Right lobe of liver (tissue), 6 donors: Measurements from ENCODE around the gene ANTXRL. TPM values are rescaled to one million over a fixed set of nuclear protein-coding genes. Genes with fewer than 3 reads are reported as not detected.
A peak's percentile ranks its signal among the peaks of the same experiment; 100 is the strongest.
"Not testable (repeated sequence)": the region's sequence is repeated elsewhere in the genome, so short reads cannot be mapped to it uniquely, and the experiment has no call there.

ENCODE experiments used
- ATAC-seq, 4 donors: fragments of 200-7000 bp; cut with Tn5 transposase; one replicate each; pipeline ENCODE4 v1.9.1; 2020; ENCODE audit warnings: mild to moderate bottlenecking in 4 of 4, moderate library complexity in 4 of 4
- DNase-seq, 3 donors: peaks; one replicate each; pipeline ENCODE4 v3.0.0-alpha.2; 2020
- H3K27ac ChIP-seq, 3 donors: fragments of 200-600 bp; one replicate each; pipeline ENCODE4 v1.8.0; 2022
- H3K27me3 ChIP-seq, 2 donors: fragments of 200-600 bp; one replicate each; pipeline ENCODE4 v1.8.0; 2022
- H3K36me3 ChIP-seq, 4 donors: fragments of 200-600 bp; sonication (generic) in 1 of 4; one replicate each; pipeline versions ENCODE4 v1.5.1 to v1.8.0; 2017 to 2022; ENCODE audit warnings: control low read depth in 1 of 4
- H3K4me1 ChIP-seq, 4 donors: fragments of 200-600 bp; sonication (generic) in 1 of 4; one replicate each; pipeline versions ENCODE4 v1.5.1 to v1.8.0; 2017 to 2022; ENCODE audit warnings: control low read depth in 1 of 4
- H3K4me3 ChIP-seq, 3 donors: fragments of 200-600 bp; one replicate each; pipeline ENCODE4 v1.8.0; 2022
- H3K9me3 ChIP-seq, 4 donors: fragments of 200-600 bp; sonication (generic) in 1 of 4; one replicate each; pipeline versions ENCODE4 v1.5.1 to v1.8.0; 2017 to 2022; ENCODE audit warnings: control low read depth in 1 of 4
- POLR2A ChIP-seq: fragments of 450-650 bp; IDR thresholded peaks from one replicate; pipeline ENCODE4 v1.6.1; 2017; ENCODE audit warnings: antibody characterized with exemption, mild to moderate bottlenecking
- WGBS: methylation state at CpG from one replicate; pipeline ENCODE4 v1.1.6; 2018; ENCODE audit warnings: low coverage, low lambda C conversion rate; ENCODE audit not compliant: insufficient coverage; ENCODE audit errors: missing lambda C conversion rate; 5-methylcytosine and 5-hydroxymethylcytosine counted together
- intact Hi-C, 2 donors: fragments of 100-400 bp; cut with DNase I; formaldehyde crosslinking; loops; one replicate each; pipeline versions ENCODE4 v1.11.2 to v1.14.1; 2022
- total RNA-seq, 6 experiments: library from RNA; depleted of rRNA in 2 of 6; stranded (reverse); fragments of >200 nt in 2 of 6; fragmentation: NEBNext Ultra II Directional in 3 of 6; extraction: Animal tissue kit (Norgen Biotek cat#: 25700) in 3 of 6; gene quantifications; one replicate each; pipeline versions ENCODE4 v1.1.0 to v1.2.4, GENCODE V29; 2016 to 2023
- TF ChIP-seq, protein P1 (sequence below), 4 donors: fragments of 200-600 bp in 3 of 4; fragments of 450-650 bp in 1 of 4; IDR thresholded peaks; one replicate each; pipeline versions ENCODE4 v1.5.1 to v1.8.0; 2016 to 2022; ENCODE audit warnings: antibody characterized with exemption in 4 of 4, mild to moderate bottlenecking in 2 of 4
- donor health status: DM: no; HTN: yes; CAD: no.
- donor health status: DM: no; HTN: no; CAD: no.
- donor health status: DM: no; HTN: no; CAD: no.
- donor health status: DM: no; HTN: yes; CAD: no.
- donor health status: DM: no; HTN: yes; CAD: no.

ANTXRL gene
- total RNA-seq, 6 experiments from 2014 or later = not detected

DNA sequence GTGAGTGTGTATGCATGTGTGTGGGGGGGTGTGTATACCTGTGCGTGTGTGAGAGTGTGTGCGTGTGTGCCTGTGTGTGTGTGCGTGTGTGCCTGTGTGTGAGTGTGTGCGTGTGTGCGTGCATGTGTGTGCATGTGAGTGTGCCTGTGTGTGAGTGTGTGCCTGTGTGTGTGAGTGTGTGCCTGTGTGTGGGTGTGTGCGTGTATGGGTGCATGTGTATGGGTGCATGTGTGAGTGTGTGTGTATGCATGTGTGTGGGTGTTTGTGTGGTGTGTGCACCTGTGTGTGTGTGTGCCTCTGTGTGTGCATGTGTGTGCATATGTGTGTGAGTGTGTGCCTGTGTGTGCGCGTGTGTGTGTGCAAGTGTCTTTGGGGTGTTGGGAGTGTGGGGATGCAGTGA, 6.4 kb downstream of the ANTXRL start:
- WGBS = 59% methylated on average over 8 of the region's 8 CpGs
- no peak overlapping the region for H3K27ac ChIP-seq
- intact Hi-C loops = no loop called here
- ATAC-seq = no peak
- DNase-seq = no peak
- TF ChIP-seq, protein P1, sequence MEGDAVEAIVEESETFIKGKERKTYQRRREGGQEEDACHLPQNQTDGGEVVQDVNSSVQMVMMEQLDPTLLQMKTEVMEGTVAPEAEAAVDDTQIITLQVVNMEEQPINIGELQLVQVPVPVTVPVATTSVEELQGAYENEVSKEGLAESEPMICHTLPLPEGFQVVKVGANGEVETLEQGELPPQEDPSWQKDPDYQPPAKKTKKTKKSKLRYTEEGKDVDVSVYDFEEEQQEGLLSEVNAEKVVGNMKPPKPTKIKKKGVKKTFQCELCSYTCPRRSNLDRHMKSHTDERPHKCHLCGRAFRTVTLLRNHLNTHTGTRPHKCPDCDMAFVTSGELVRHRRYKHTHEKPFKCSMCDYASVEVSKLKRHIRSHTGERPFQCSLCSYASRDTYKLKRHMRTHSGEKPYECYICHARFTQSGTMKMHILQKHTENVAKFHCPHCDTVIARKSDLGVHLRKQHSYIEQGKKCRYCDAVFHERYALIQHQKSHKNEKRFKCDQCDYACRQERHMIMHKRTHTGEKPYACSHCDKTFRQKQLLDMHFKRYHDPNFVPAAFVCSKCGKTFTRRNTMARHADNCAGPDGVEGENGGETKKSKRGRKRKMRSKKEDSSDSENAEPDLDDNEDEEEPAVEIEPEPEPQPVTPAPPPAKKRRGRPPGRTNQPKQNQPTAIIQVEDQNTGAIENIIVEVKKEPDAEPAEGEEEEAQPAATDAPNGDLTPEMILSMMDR (IDR thresholded peaks at IDR 0.05) = no peak
- TF ChIP-seq POLR2A = no peak
- no peaks in the 10 kb centered on the region for H3K36me3 ChIP-seq
- no peaks in the 10 kb centered on the region for H3K27me3 ChIP-seq
- no peak overlapping the region for H3K4me3 ChIP-seq
- no peaks in the 10 kb centered on the region for H3K9me3 ChIP-seq
- H3K4me1 ChIP-seq = no peaks in the 10 kb centered on the region

DNA sequence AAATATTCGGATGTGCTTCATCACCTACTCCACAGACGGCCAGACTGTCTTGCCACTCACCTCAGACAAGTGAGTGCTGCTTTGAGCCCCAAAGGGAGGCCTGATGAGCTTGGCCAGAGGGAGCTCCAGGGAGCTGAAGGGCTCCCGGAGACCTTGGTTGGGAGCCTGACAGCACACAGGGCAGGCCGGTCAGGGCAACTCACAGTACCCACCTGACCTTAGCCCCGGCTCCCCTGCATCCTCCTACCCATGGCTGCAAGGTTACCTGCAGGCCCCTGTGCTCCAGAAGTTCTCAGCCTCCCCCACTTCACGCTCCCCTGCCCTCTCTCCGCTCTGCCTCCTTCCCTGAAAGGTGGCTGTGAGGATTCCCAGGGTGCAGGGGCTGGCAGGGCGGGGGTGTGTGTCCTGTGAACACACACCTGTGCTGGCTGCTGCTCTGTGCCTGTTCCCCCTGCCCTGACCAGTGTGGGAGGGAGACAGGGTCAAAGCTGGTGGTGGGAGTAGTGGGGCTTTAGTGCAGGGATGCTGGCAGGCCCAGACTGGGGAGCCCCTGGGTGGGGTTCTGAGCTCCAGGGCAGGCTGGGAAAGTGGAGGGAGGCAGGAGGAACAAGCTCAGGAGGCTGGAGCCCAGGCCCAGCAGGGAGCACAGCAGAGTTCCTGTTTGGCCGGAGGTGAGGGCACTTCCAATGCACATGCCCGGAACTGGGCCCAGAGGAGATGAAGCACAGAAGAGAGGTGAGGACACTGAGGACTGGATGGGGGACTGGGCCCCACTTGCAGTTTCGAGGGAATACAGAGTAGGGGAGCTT, 7.2 kb downstream of the ANTXRL start:
- 48% methylated on average over 3 of the region's 11 CpGs for WGBS
- H3K27ac ChIP-seq = no peak overlapping the region
- DNase-seq = peak in 2 of 3 donors; percentile 47 to 57
- H3K4me1 ChIP-seq = no peaks in the 10 kb centered on the region
- H3K27me3 ChIP-seq = no peaks in the 10 kb centered on the region
- H3K9me3 ChIP-seq = no peaks in the 10 kb centered on the region
- no peak for TF ChIP-seq POLR2A
- TF ChIP-seq, protein P1 (IDR thresholded peaks at IDR 0.05) = peak in 2 of 4 donors; percentile 10 to 11
- no peaks in the 10 kb centered on the region for H3K36me3 ChIP-seq
- peak in 2 of 4 donors; percentile 35 to 55 for ATAC-seq
- intact Hi-C loops = no loop called here
- no peak overlapping the region for H3K4me3 ChIP-seq

DNA sequence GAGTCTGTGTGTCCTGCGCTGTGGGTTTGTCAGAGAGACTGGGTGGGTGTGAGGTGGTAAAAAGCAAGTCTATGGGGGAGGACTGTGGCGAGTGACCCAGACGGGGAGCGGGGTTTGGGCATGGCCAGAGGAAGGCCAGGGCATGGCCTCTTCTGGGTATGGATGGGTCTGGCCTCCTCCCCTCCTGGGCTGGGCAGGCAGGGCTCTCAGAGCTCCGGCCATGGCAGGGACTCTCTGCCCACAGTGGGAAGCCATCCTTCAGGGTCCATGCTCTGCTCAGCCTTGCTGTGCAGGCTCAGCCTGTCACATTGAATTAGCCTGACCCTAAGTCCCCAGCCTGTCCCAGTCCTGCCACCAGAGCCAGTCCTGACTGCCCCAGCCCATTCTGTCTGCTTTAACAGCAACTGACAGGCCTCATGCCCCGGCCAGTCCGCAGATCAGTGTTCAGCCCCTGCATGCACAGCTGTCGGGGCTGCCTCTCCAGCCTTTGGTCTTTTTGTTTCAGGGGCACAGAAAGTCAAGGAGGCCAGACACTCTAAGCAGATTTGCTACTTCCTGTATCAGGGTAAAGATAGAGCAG, 7.9 kb downstream of the ANTXRL start:
- Histone ChIP-seq H3K27ac (no peak overlapping the region), H3K4me3 (no peak overlapping the region), H3K9me3 (no peaks in the 10 kb centered on the region), H3K27me3 (no peaks in the 10 kb centered on the region), H3K4me1 (no peaks in the 10 kb centered on the region), H3K36me3 (no peaks in the 10 kb centered on the region)
- TF ChIP-seq POLR2A = no peak
- TF ChIP-seq, protein P1 (IDR thresholded peaks at IDR 0.05) = no peak
- intact Hi-C loops = no loop called here
- DNase-seq (peak in 1 of 3 donors; percentile 42), ATAC-seq (no peak)
- 90% methylated on average over 5 of the region's 8 CpGs for WGBS

DNA sequence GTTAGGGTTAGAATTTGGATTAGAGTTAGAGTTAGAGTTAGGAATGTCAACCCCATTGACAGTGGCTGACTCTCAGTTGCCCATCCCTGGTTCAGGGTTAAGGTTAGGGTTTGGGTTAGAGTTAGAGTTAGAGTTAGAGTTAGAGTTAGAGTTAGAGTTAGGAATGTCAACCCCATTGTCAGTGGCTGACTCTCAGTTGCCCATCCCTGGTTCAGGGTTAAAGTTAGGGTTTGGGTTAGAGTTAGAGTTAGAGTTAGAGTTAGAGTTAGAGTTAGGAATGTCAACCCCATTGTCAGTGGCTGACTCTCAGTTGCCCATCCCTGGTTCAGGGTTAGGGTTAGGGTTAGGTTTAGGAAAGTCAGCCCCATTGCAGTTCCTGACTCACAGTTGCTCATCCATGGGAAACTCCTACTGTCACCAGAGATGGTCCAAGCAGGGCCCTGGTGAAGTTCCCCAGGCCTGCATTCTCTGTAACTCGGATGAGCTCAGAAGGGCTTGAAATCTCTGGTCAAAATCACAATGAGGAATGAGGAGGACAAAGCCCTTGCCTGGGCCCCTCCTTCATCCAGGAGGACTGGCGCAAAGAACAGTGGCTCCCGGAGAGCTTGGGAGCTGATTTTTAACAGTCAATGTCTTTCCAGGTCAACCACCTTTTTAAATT, 8.7 kb downstream of the ANTXRL start:
- intact Hi-C loops, ATAC-seq, H3K4me3 ChIP-seq, H3K27ac ChIP-seq, H3K4me1 ChIP-seq, H3K9me3 ChIP-seq, H3K36me3 ChIP-seq, H3K27me3 ChIP-seq: not testable (repeated sequence)
- DNase-seq = peak in 1 of 3 donors; percentile 28
- 40% methylated on average over 2 of the region's 3 CpGs for WGBS

DNA sequence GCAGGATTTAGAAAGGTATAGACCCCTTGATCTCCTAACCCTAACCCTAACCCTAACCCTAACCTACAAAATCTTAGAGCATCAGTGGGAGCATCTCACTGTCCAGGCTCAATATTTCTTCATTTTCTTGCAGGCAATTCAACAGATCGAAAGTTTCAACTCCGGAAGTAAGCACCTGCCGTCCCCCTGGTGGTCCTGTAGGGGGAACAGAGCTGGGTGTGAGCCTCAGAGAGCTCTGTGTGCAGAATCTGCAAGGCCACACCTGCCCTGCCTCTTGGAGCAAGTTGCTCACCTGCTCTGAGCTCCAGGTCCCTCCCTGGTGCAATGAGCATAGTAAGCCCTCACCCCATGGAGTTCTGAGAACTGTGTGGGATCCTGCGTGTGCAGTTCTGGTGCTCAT, 9.3 kb downstream of the ANTXRL start:
- intact Hi-C loops, ATAC-seq, H3K36me3 ChIP-seq, H3K27ac ChIP-seq, H3K9me3 ChIP-seq, H3K27me3 ChIP-seq, H3K4me1 ChIP-seq, H3K4me3 ChIP-seq: not testable (repeated sequence)
- WGBS = 30% methylated on average over 2 of the region's 4 CpGs
- peak in 1 of 3 donors; percentile 43 for DNase-seq
